Stomach (tissue), 9 donors: ENCODE data around the gene TGFB1. TPM values are rescaled to one million over a fixed set of nuclear protein-coding genes. Genes with fewer than 3 reads are reported as not detected.
A peak's percentile ranks its signal among the peaks of the same experiment; 100 is the strongest.
"Not testable (repeated sequence)": the region's sequence is repeated elsewhere in the genome, so short reads cannot be mapped to it uniquely, and the experiment has no call there.

ENCODE experiments used
- DNase-seq, 2 donors: peaks; one replicate each; pipeline versions ENCODE4 v3.0.0 to v3.0.0-alpha.2; 2013 to 2019
- H3K27ac ChIP-seq, 5 donors: fragments of 200-600 bp in 4 of 5; sonication (generic) in 4 of 5; one replicate each; pipeline ENCODE4 v1.5.1; 2013 to 2019; ENCODE audit warnings: mild to moderate bottlenecking in 1 of 5, moderate library complexity in 1 of 5
- H3K27me3 ChIP-seq, 3 donors: fragments of 200-600 bp; sonication (generic); one replicate each; pipeline ENCODE4 v1.5.1; 2017 to 2019; ENCODE audit warnings: mixed run types in 1 of 3
- H3K36me3 ChIP-seq, 4 donors: fragments of 200-600 bp; sonication (generic); 1 replicate in 3 of 4; 2 replicates in 1 of 4; pipeline ENCODE4 v1.5.1; 2016 to 2019
- H3K4me1 ChIP-seq, 4 donors: fragments of 200-600 bp; sonication (generic); one replicate each; pipeline ENCODE4 v1.5.1; 2016 to 2019
- H3K4me3 ChIP-seq, 4 donors: fragments of 200-600 bp; sonication (generic) in 3 of 4; one replicate each; pipeline ENCODE4 v1.5.1; 2016 to 2019; ENCODE audit warnings: mild to moderate bottlenecking in 1 of 4
- H3K9me3 ChIP-seq, 4 donors: fragments of 200-600 bp; sonication (generic); one replicate each; pipeline ENCODE4 v1.5.1; 2016 to 2019
- CTCF ChIP-seq, 7 experiments: fragments of 450-650 bp in 4 of 7; fragments of 200-600 bp in 3 of 7; sonication (generic) in 3 of 7; IDR thresholded peaks; one replicate each; pipeline ENCODE4 v1.5.1; 2016 to 2019; ENCODE audit warnings: antibody characterized with exemption in 7 of 7, control low read depth in 2 of 7, mild to moderate bottlenecking in 1 of 7
- EP300 ChIP-seq: sonication (generic); formaldehyde crosslinking; IDR thresholded peaks from one replicate; pipeline ENCODE4 v1.6.1; 2017; ENCODE audit warnings: antibody characterized with exemption
- POLR2A ChIP-seq, 4 donors: fragments of 450-650 bp; IDR thresholded peaks; one replicate each; pipeline ENCODE4 v1.6.1; 2016; ENCODE audit warnings: antibody characterized with exemption in 4 of 4, control low read depth in 2 of 4, mild to moderate bottlenecking in 1 of 4, moderate library complexity in 1 of 4
- POLR2AphosphoS5 ChIP-seq, 3 donors: sonication (generic); formaldehyde crosslinking; IDR thresholded peaks; one replicate each; pipeline ENCODE4 v1.6.1; 2016; ENCODE audit warnings: antibody characterized with exemption in 3 of 3
- WGBS, 5 donors: extraction: QIAGEN DNeasy Blood & Tissue Kit in 3 of 5; methylation state at CpG; one replicate each; pipeline versions ENCODE4 v1.1.5 to v1.1.7; 2013 to 2018; 5-methylcytosine and 5-hydroxymethylcytosine counted together
- intact Hi-C: fragments of 100-400 bp; cut with DNase I; formaldehyde crosslinking; loops from one replicate; pipeline ENCODE4 v1.15.1; 2023; ENCODE audit warnings: low total_unique reads
- polyA plus RNA-seq, 3 donors: library from polyadenylated mRNA; stranded (reverse); fragments of 200-250 nt; gene quantifications; one replicate each; pipeline ENCODE4 v1.2.3, GENCODE V29; 2013
- total RNA-seq, 5 donors: library from RNA; depleted of rRNA; stranded (reverse); fragments of >200 nt; gene quantifications; one replicate each; pipeline versions ENCODE4 v1.1.0 to v1.2.3, GENCODE V29; 2014 to 2016
- donor health status: healthy with polysubstance abuse.
- donor health status: Bipolar disorder and iron deficiency.
- donor health status: healthy.

The TGFB1 gene
- total and polyA plus RNA-seq, 8 donors, result 1.3 to 54.3 (median 14.5) TPM

DNA sequence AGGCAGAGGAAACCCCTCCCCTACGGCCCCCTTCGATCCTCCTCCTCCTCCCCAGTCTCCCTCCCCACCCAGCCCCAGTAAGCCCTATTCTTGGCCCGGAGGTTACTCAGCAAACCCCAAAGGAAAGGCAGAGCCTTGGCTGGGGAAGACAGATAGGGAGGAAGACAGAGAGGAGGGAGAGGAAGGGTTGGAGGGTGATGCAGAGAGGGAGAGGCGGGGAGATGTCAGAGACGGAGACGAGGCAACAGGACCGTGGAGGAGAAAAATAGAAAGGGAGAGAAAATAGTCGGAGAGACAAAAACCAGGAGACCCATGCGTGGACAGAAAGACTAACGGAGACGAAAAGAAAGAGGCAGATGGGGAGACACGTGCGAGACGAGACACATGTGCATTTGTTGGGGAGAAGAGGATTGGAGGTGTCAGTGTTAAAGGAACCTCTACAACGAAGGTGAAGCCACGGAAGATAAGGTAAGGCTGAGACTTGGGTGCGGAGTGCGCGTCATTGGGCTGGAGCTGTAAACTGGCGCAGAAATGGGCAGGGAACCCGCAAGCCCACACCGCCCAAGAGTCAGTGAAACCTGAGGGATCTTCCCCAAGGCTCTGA is 2.9 kb downstream of the TGFB1 start:
- H3K27ac ChIP-seq, result peak overlapping the region in 4 of 5 donors; percentile 81 to 91 (median 90)
- WGBS, 5 donors, result 3 to 8% (median 4%) methylated on average over 21 to 22 of the region's 22 CpGs
- TF ChIP-seq POLR2A (IDR thresholded peaks at IDR 0.05), result no peak
- TF ChIP-seq CTCF (IDR thresholded peaks at IDR 0.05), result no peak
- TF ChIP-seq EP300, result no peak
- TF ChIP-seq POLR2AphosphoS5 (IDR thresholded peaks at IDR 0.05), result no peak

GRCh38 chr19:41346916-41347315 is 6.8 kb downstream of the TGFB1 start:
- H3K27ac ChIP-seq, DNase-seq, intact Hi-C loops, H3K9me3 ChIP-seq, H3K4me3 ChIP-seq: not testable (repeated sequence)
- Histone ChIP-seq H3K36me3 (peaks cover 9 to 62% (median 60%) of the 10 kb centered on the region in 4 donors), H3K27me3 (peaks cover 0 to 17% (median 7%) of the 10 kb centered on the region in 3 donors), H3K4me1 (peaks cover 18 to 40% (median 23%) of the 10 kb centered on the region in 4 donors)
- 90 to 96% (median 93%) methylated on average over 8 to 9 of the region's 9 CpGs for WGBS, 5 donors

More for the DNA sequence above, 2.9 kb downstream of the TGFB1 start:
- H3K4me1 ChIP-seq, result peaks cover 30 to 70% (median 51%) of the 10 kb centered on the region in 4 donors
- no peak for DNase-seq
- H3K36me3 ChIP-seq, result peaks cover 6 to 25% (median 24%) of the 10 kb centered on the region in 4 donors
- H3K4me3 ChIP-seq, result peak overlapping the region; percentile 73 to 87 (median 84)
- H3K27me3 ChIP-seq, result peaks cover 0 to 36% (median 20%) of the 10 kb centered on the region in 3 donors
- no peaks in the 10 kb centered on the region for H3K9me3 ChIP-seq
- intact Hi-C loops, result no loop called here

DNA sequence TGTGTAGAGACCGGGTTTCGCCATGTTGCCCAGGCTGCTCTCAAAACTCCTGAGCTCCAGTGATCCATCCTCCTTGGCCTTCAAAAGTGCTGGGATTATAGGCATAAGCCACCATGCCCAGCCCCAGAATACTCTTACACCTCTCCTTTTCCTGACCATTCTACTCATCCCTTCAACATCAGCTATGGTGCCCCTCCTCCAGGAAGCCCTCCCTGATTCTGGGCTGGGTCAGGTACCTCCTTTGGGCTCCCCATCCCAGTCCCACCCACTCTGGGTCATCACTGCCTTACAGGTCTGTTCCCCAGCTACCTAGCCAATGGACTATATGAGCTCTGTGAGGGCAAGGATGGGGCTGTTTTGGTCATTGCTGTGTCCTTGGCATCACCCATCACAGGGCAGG is 9.6 kb downstream of the TGFB1 start:
- no peak overlapping the region for H3K27ac ChIP-seq
- TF ChIP-seq EP300 (no peak), CTCF (IDR thresholded peaks at IDR 0.05) (no peak), POLR2A (IDR thresholded peaks at IDR 0.05) (no peak), POLR2AphosphoS5 (IDR thresholded peaks at IDR 0.05) (no peak)
- no peaks in the 10 kb centered on the region for H3K27me3 ChIP-seq
- H3K9me3 ChIP-seq, result no peaks in the 10 kb centered on the region
- DNase-seq, result no peak
- intact Hi-C loops, result no loop called here
- peaks cover 9 to 89% (median 83%) of the 10 kb centered on the region in 4 donors for H3K36me3 ChIP-seq
- WGBS, 5 donors, result 87 to 98% (median 94%) methylated on average over 2 of the region's 2 CpGs
- H3K4me1 ChIP-seq, result peaks cover 0 to 22% (median 5%) of the 10 kb centered on the region in 4 donors
- H3K4me3 ChIP-seq, result no peak overlapping the region

DNA sequence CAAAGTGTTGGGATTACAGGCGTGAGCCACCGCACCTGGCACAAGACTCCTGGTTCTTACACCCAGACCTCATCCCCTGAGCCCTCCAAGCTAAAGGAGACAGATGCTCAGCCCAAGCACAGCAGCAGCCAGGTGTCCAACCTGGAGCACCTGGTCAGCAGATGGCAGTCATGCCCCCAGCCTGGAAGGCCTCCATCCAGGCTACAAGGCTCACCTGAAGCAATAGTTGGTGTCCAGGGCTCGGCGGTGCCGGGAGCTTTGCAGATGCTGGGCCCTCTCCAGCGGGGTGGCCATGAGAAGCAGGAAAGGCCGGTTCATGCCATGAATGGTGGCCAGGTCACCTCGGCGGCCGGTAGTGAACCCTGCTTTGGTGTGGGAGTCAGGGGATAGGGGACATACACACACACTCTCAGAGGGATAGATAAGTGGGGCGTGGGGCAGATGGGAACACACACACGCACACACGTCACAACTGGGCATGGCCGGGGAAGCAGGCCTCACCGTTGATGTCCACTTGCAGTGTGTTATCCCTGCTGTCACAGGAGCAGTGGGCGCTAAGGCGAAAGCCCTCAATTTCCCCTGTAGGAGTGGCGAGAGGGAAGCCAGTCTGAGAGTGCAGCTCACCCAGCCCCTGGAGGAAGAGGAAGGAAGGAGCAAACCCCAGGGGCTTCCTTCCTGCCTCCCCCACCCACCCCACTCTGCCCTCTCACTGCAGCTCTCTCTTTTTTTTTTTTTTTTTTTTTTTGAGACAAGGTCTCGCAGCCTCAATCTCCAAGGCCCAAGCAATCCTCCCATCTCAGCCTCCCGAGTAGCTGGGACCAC is 11.8 kb downstream of the TGFB1 start:
- intact Hi-C loops, result no loop called here
- WGBS, 5 donors, result 53 to 77% (median 57%) methylated on average over 20 of the region's 20 CpGs
- Histone ChIP-seq H3K4me1 (peaks cover 0 to 16% (median 2%) of the 10 kb centered on the region in 4 donors), H3K4me3 (peak overlapping the region in 1 of 4 donors; percentile 6), H3K27me3 (no peaks in the 10 kb centered on the region), H3K9me3 (no peaks in the 10 kb centered on the region), H3K36me3 (peaks cover 11 to 99% (median 86%) of the 10 kb centered on the region in 4 donors), H3K27ac (no peak overlapping the region)
- TF ChIP-seq CTCF (IDR thresholded peaks at IDR 0.05) (peak in 1 of 7 experiments; percentile 40), EP300 (no peak), POLR2AphosphoS5 (IDR thresholded peaks at IDR 0.05) (peak in 1 of 3 donors; percentile 6)
- DNase-seq, result peak; percentile 72
